GM12874 (cell line): ENCODE data around the gene ESPNL.

Source experiments
- CTCF ChIP-seq: IDR thresholded peaks from 2 replicates; pipeline ENCODE4 v1.5.1; 2011; ENCODE audit warnings: low read depth, mild to moderate bottlenecking, control low read depth, low read length, moderate library complexity; ENCODE audit not compliant: insufficient read depth

ESPNL gene

GRCh38 chr2:238174701-238175100 is 74.6 kb downstream of the ESPNL start:
- TF ChIP-seq CTCF = no peak

GRCh38 chr2:238176613-238177012 is 76.5 kb downstream of the ESPNL start:
- TF ChIP-seq CTCF = no peak

- TF ChIP-seq CTCF = no peak
Observed at GRCh38 chr2:238180554-238180953, 80.4 kb downstream of the ESPNL start.

- TF ChIP-seq CTCF = no peak
Observed at GRCh38 chr2:238182362-238182761, 82.2 kb downstream of the ESPNL start.
